H1 (cell line): ENCODE measurements around the gene BTG3. TPM values are rescaled to one million over a fixed set of nuclear protein-coding genes. Genes with fewer than 3 reads are reported as not detected.

Source experiments
- CTCF ChIA-PET: fragments of 300-600 bp; sonication (Branson Sonifier 250); formaldehyde crosslinking; loops from one replicate; lab custom pipeline; 2021; ENCODE audit not compliant: partially characterized antibody; lab: Charles Lee
- POLR2A ChIA-PET: fragments of 300-600 bp; sonication (Branson Sonifier 250); formaldehyde crosslinking; loops from one replicate; lab custom pipeline; 2021; ENCODE audit warnings: inconsistent platforms; ENCODE audit not compliant: partially characterized antibody; lab: Charles Lee
- DNase-seq, 2 experiments: peaks; one replicate each; pipeline versions ENCODE4 v3.0.0 to v3.0.0-alpha.2; 2010 to 2022; ENCODE audit warnings: low spot score in 2 of 2, low read depth in 1 of 2, mixed read lengths in 1 of 2
- FAIRE-seq: peaks from 2 replicates; lab custom pipeline; 2011; peaks lifted over from hg19 to GRCh38; lab: Jason Lieb, UNC
- H2AFZ ChIP-seq: 2 replicates; pipeline ENCODE4 v1.8.1; 2012; ENCODE audit warnings: low read length, inconsistent platforms
- H2AK5ac ChIP-seq: 2 replicates; pipeline ENCODE4 v1.6.1; 2013; ENCODE audit warnings: low read depth, low read length
- H2BK120ac ChIP-seq: replicated peaks from 2 replicates; pipeline ENCODE3; 2013; ENCODE audit warnings: low read depth, low read length, inconsistent platforms
- H2BK12ac ChIP-seq: 2 replicates; pipeline ENCODE4 v1.6.1; 2013; ENCODE audit warnings: low read depth, low read length
- H2BK15ac ChIP-seq: 2 replicates; pipeline ENCODE4 v1.6.1; 2013; ENCODE audit warnings: low read length
- H2BK20ac ChIP-seq: 2 replicates; pipeline ENCODE4 v1.6.1; 2013; ENCODE audit warnings: low read length
- H2BK5ac ChIP-seq: 2 replicates; pipeline ENCODE4 v1.6.1; 2013; ENCODE audit warnings: low read depth, low read length
- H3K14ac ChIP-seq: 2 replicates; pipeline ENCODE4 v1.6.1; 2013; ENCODE audit warnings: inconsistent platforms; ENCODE audit not compliant: insufficient read length
- H3K18ac ChIP-seq: 2 replicates; pipeline ENCODE4 v1.6.1; 2013; ENCODE audit warnings: low read length; ENCODE audit errors: extremely low read depth
- H3K23ac ChIP-seq: 2 replicates; pipeline ENCODE4 v1.6.1; 2013; ENCODE audit warnings: inconsistent platforms; ENCODE audit not compliant: insufficient read length
- H3K23me2 ChIP-seq: 2 replicates; pipeline ENCODE4 v1.6.1; 2013; ENCODE audit warnings: low read depth, low read length
- H3K27ac ChIP-seq: 2 replicates; pipeline ENCODE4 v1.6.1; 2011; ENCODE audit warnings: low read depth, low read length, inconsistent platforms
- H3K27me3 ChIP-seq, 4 experiments: replicated peaks in 1 of 4; 1 replicate in 1 of 4; 2 replicates in 3 of 4; pipeline versions ENCODE4 v1.6.1 to v1.8.1; 2011 to 2013; ENCODE audit warnings: low read length in 3 of 4, mild to moderate bottlenecking in 3 of 4, inconsistent platforms in 2 of 4, mixed read lengths in 2 of 4, moderate library complexity in 1 of 4; ENCODE audit not compliant: control insufficient read depth in 3 of 4, insufficient read depth in 3 of 4; ENCODE audit errors: extremely low read depth in 1 of 4
- H3K36me3 ChIP-seq, 4 experiments: 2 replicates each; pipeline versions ENCODE4 v1.6.1 to v1.8.1; 2011 to 2013; ENCODE audit warnings: mild to moderate bottlenecking in 4 of 4, low read length in 3 of 4, moderate library complexity in 2 of 4, control low read depth in 1 of 4, inconsistent platforms in 1 of 4; ENCODE audit not compliant: insufficient read depth in 4 of 4, control insufficient read depth in 2 of 4
- H3K4ac ChIP-seq: replicated peaks from 2 replicates; pipeline ENCODE3; 2013; ENCODE audit warnings: low read length, low read depth, mixed read lengths, inconsistent platforms; ENCODE audit not compliant: insufficient read length
- H3K4me1 ChIP-seq, 4 experiments: replicated peaks in 1 of 4; 1 replicate in 1 of 4; 2 replicates in 3 of 4; pipeline versions ENCODE4 v1.6.1 to v1.8.1; 2011 to 2013; ENCODE audit warnings: low read length in 3 of 4, inconsistent platforms in 2 of 4, mixed read lengths in 1 of 4; ENCODE audit not compliant: insufficient read depth in 4 of 4, control insufficient read depth in 3 of 4
- H3K4me2 ChIP-seq, 2 experiments: 2 replicates each; pipeline versions ENCODE4 v1.6.1 to v1.8.1; 2011 to 2013; ENCODE audit warnings: low read depth in 2 of 2, low read length in 2 of 2, control low read depth in 1 of 2, inconsistent platforms in 1 of 2, mild to moderate bottlenecking in 1 of 2; ENCODE audit not compliant: insufficient read depth in 1 of 2
- H3K4me3 ChIP-seq, 4 experiments: fragments of 200-600, 300-600 bp in 1 of 4; sonication (generic), shearing (Covaris generic), sonication (Bioruptor Twin) in 1 of 4; 2 replicates each; pipeline versions ENCODE4 v1.5.1 to v1.8.1; 2011 to 2016; ENCODE audit warnings: low read length in 4 of 4, low read depth in 3 of 4, control low read depth in 2 of 4, inconsistent platforms in 2 of 4, mild to moderate bottlenecking in 2 of 4, mixed read lengths in 1 of 4, moderate library complexity in 1 of 4; ENCODE audit not compliant: insufficient read depth in 2 of 4; ENCODE audit errors: extremely low read depth in 1 of 4
- H3K56ac ChIP-seq: replicated peaks from 2 replicates; pipeline ENCODE3; 2013; ENCODE audit warnings: low read depth, mild to moderate bottlenecking, mixed read lengths, low read length, inconsistent platforms; ENCODE audit not compliant: insufficient read length
- H3K79me1 ChIP-seq: 2 replicates; pipeline ENCODE4 v1.6.1; 2013; ENCODE audit warnings: low read depth, low read length, control low read depth
- H3K79me2 ChIP-seq, 2 experiments: 2 replicates each; pipeline versions ENCODE4 v1.6.1 to v1.8.1; 2012 to 2013; ENCODE audit warnings: low read length in 2 of 2, mild to moderate bottlenecking in 2 of 2, inconsistent platforms in 1 of 2; ENCODE audit not compliant: insufficient read depth in 2 of 2, control insufficient read depth in 1 of 2
- H3K9ac ChIP-seq, 4 experiments: replicated peaks in 1 of 4; 1 replicate in 1 of 4; 2 replicates in 3 of 4; pipeline versions ENCODE4 v1.6.1 to v1.8.1; 2011 to 2013; ENCODE audit warnings: low read depth in 3 of 4, low read length in 3 of 4, control low read depth in 2 of 4, mild to moderate bottlenecking in 2 of 4, moderate library complexity in 2 of 4, inconsistent platforms in 1 of 4; ENCODE audit errors: extremely low read depth in 1 of 4
- H3K9me3 ChIP-seq, 2 experiments: 2 replicates each; pipeline versions ENCODE4 v1.6.1 to v1.8.1; 2012 to 2013; ENCODE audit warnings: mild to moderate bottlenecking in 2 of 2, moderate library complexity in 2 of 2, control low read depth in 1 of 2, inconsistent platforms in 1 of 2, low read depth in 1 of 2, low read length in 1 of 2, mixed read lengths in 1 of 2; ENCODE audit not compliant: insufficient read depth in 2 of 2
- H4K20me1 ChIP-seq, 2 experiments: replicated peaks in 1 of 2; 2 replicates each; pipeline versions ENCODE3 to v1.8.1; 2011 to 2013; ENCODE audit warnings: inconsistent platforms in 2 of 2, low read length in 2 of 2, mild to moderate bottlenecking in 1 of 2; ENCODE audit not compliant: insufficient read depth in 2 of 2, control insufficient read depth in 1 of 2
- H4K5ac ChIP-seq: 2 replicates; pipeline ENCODE4 v1.6.1; 2013; ENCODE audit warnings: low read length, low read depth, mixed read lengths, inconsistent platforms; ENCODE audit not compliant: insufficient read length
- H4K8ac ChIP-seq: 2 replicates; pipeline ENCODE4 v1.8.0; 2013; ENCODE audit warnings: mild to moderate bottlenecking, moderate library complexity, low read length, inconsistent platforms; ENCODE audit not compliant: insufficient read depth; ENCODE audit errors: extremely low read depth
- H4K91ac ChIP-seq: replicated peaks from 2 replicates; pipeline ENCODE3; 2013; ENCODE audit warnings: low read length, mixed read lengths, inconsistent platforms; ENCODE audit not compliant: insufficient read length
- GABPA ChIP-seq: IDR thresholded peaks from 2 replicates; pipeline ENCODE4 v1.6.1; 2011; ENCODE audit warnings: mild to moderate bottlenecking, low read length, moderate library complexity, borderline replicate concordance; ENCODE audit not compliant: insufficient read depth
- HDAC2 ChIP-seq, 2 experiments: fragments of 300-600 bp in 1 of 2; sonication (generic) in 1 of 2; IDR thresholded peaks; 2 replicates each; pipeline ENCODE4 v1.6.1; 2011 to 2012; ENCODE audit warnings: low read depth in 2 of 2, low read length in 2 of 2, mild to moderate bottlenecking in 2 of 2, moderate library complexity in 2 of 2, borderline replicate concordance in 1 of 2, inconsistent platforms in 1 of 2
- KDM4A ChIP-seq: IDR thresholded peaks from one replicate; pipeline ENCODE4 v1.7.1; 2012; ENCODE audit warnings: low read depth, mild to moderate bottlenecking, moderate library complexity, low read length, inconsistent platforms; ENCODE audit not compliant: severe bottlenecking
- NRF1 ChIP-seq: IDR thresholded peaks from 2 replicates; pipeline ENCODE4 v1.6.1; 2011; ENCODE audit warnings: mild to moderate bottlenecking, low read depth, low read length, improper control_type of control experiment
- PHF8 ChIP-seq: fragments of 200-600 bp; sonication (generic); conservative IDR thresholded peaks from 2 replicates; pipeline ENCODE4 v1.7.1; 2012; ENCODE audit warnings: low read depth, mild to moderate bottlenecking, inconsistent platforms, low read length, moderate library complexity
- RFX5 ChIP-seq: IDR thresholded peaks from 2 replicates; pipeline ENCODE4 v1.6.1; 2011; ENCODE audit warnings: low read depth, low read length, improper control_type of control experiment, borderline replicate concordance
- SIN3A ChIP-seq, 2 experiments: IDR thresholded peaks in 1 of 2; conservative IDR thresholded peaks in 1 of 2; 2 replicates each; pipeline ENCODE4 v1.6.1; 2011 to 2012; ENCODE audit warnings: low read length in 2 of 2, improper control_type of control experiment in 1 of 2, low read depth in 1 of 2, mild to moderate bottlenecking in 1 of 2
- SP1 ChIP-seq: IDR thresholded peaks from 2 replicates; pipeline ENCODE4 v1.6.1; 2011; ENCODE audit warnings: low read depth, low read length
- USF2 ChIP-seq: IDR thresholded peaks from 2 replicates; pipeline ENCODE4 v1.6.1; 2011; ENCODE audit warnings: low read length, improper control_type of control experiment
- WGBS, 2 experiments: shearing (Covaris generic) in 1 of 2; methylation state at CpG; one replicate each; pipeline versions ENCODE4 v1.1.6 to v1.1.7; 2013 to 2015; ENCODE audit warnings: low lambda C conversion rate in 2 of 2, mixed read lengths in 2 of 2, inconsistent platforms in 1 of 2, low coverage in 1 of 2, missing lambda C conversion rate in 1 of 2; ENCODE audit not compliant: insufficient replicate concordance in 2 of 2, insufficient coverage in 1 of 2, insufficient read length in 1 of 2; ENCODE audit errors: extremely low coverage in 1 of 2, missing lambda C conversion rate in 1 of 2; 5-methylcytosine and 5-hydroxymethylcytosine counted together
- polyA plus RNA-seq, 7 experiments: library from polyadenylated mRNA; depleted of rRNA in 3 of 7; stranded (reverse) in 5 of 7; unstranded in 2 of 7; fragments of >200 nt in 5 of 7; fragments of 200-250 nt in 2 of 7; gene quantifications; 1 replicate in 5 of 7; 2 replicates in 1 of 7; 4 replicates in 1 of 7; pipeline versions ENCODE4 v1.2.1 to v1.2.3, GENCODE V29; 2011 to 2013; ENCODE audit warnings: missing spikeins in 2 of 7, mixed read lengths in 2 of 7
- total RNA-seq: library from RNA; stranded (reverse); fragmentation: NEBNext Ultra II Directional; extraction: Animal tissue kit (Norgen Biotek cat#: 25700); gene quantifications from 2 replicates; pipeline ENCODE4 v1.2.1, GENCODE V29; 2021

Gene BTG3
- total and polyA plus RNA-seq, 2 of the 8 experiments (the other 6 are each of a cell fraction or from before 2014, with no cell fraction given): 13.6 to 25.9 TPM

- no peak overlapping the region for H3K56ac ChIP-seq
- peak overlapping the region; percentile 70 to 86 (median 76) for H3K4me3 ChIP-seq
- H3K4ac ChIP-seq: no peak overlapping the region
- H4K20me1 ChIP-seq: peaks cover 3 to 4% of the 10 kb centered on the region in 2 experiments
- peaks cover 10 to 51% of the 10 kb centered on the region in 2 experiments for H3K79me2 ChIP-seq
- 2% methylated on average over 29 of the region's 50 CpGs; no CpG with 5 or more reads in 1 of the 2 experiments for WGBS, 2 experiments
- POLR2A ChIA-PET: interaction anchor here (1.3 to 1.4 kb wide), 3 partner anchors 10 to 100 kb away, joined by 3 to 4 read pairs (median 4); partner anchors contain the start of gene CXADR
- peak overlapping the region; percentile 97 for H4K8ac ChIP-seq
- H3K14ac ChIP-seq: no peak overlapping the region
- H2AFZ ChIP-seq: no peak overlapping the region; the same call in 1 of the 2 replicates
- H4K91ac ChIP-seq: no peak overlapping the region
- peaks cover 7% of the 10 kb centered on the region; the same call in 1 of the 2 replicates for H3K23me2 ChIP-seq
- peak overlapping the region; percentile 70 to 89 (median 78) for H3K9ac ChIP-seq
- TF ChIP-seq PHF8 (0 out of 2 replicates have a peak, but pooled peaks have one; percentile 5), RFX5 (no peak), HDAC2 (IDR thresholded peaks at IDR 0.05; ENCODE audit: borderline replicate concordance in 1 of 2, low read depth in 2 of 2, low read length in 2 of 2) (peak in 1 of 2 experiments; percentile 7; a peak in 1 of 4 replicates), KDM4A (peak; percentile 55), USF2 (no peak), NRF1 (no peak), SP1 (no peak), SIN3A (conservative IDR thresholded peaks at IDR 0.05 in 1 of 2, IDR thresholded peaks at IDR 0.05 in 1 of 2; ENCODE audit: low read depth in 1 of 2, low read length in 2 of 2) (0 out of 4 replicates have a peak, but pooled peaks of 1 of the 2 experiments have one; percentile 11), GABPA (no peak)
- FAIRE-seq: no peak
- H3K27me3 ChIP-seq: peaks cover 0 to 8% (median 5%) of the 10 kb centered on the region in 4 experiments; a peak in 3 of 7 replicates
- peak in 1 of 2 experiments; percentile 64 for DNase-seq
- H4K5ac ChIP-seq: no peak overlapping the region
- no peak overlapping the region for H2BK15ac ChIP-seq
- no peak overlapping the region for H2BK20ac ChIP-seq
- no peak overlapping the region; the same call in 1 of the 2 replicates for H2BK12ac ChIP-seq
- H2BK120ac ChIP-seq: no peak overlapping the region
- no peak overlapping the region for H3K23ac ChIP-seq
- peak overlapping the region; percentile 73 to 78 for H3K4me2 ChIP-seq
- no peaks in the 10 kb centered on the region for H3K9me3 ChIP-seq
- no peak overlapping the region; the same call in 1 of the 2 replicates for H3K27ac ChIP-seq
- CTCF ChIA-PET: interaction anchor here (0.6 to 1.0 kb wide), 2 partner anchors 33 to 312 kb away, joined by 3 read pairs; no protein-coding TSS in a partner anchor
- H3K36me3 ChIP-seq: peaks cover 2 to 18% (median 10%) of the 10 kb centered on the region in 4 experiments; a peak in 5 of 8 replicates
- H3K18ac ChIP-seq: peak overlapping the region; percentile 80; the same call in 1 of the 2 replicates
- no peak overlapping the region for H2AK5ac ChIP-seq
- no peak overlapping the region for H2BK5ac ChIP-seq
- peaks cover 0 to 8% (median 1%) of the 10 kb centered on the region in 4 experiments; a peak in 1 of 7 replicates for H3K4me1 ChIP-seq
- no peaks in the 10 kb centered on the region for H3K79me1 ChIP-seq
Measured at GRCh38 chr21:17612023-17612564, 607 bp downstream of the BTG3 start.
